Fibroblast of lung (primary cell): ENCODE measurements around the gene HNF4A. TPM values are rescaled to one million over a fixed set of nuclear protein-coding genes. Genes with fewer than 3 reads are reported as not detected.
"Not testable (repeated sequence)": the region's sequence is repeated elsewhere in the genome, so short reads cannot be mapped to it uniquely, and the experiment has no call there.

Experiments
- DNase-seq, 2 donors: peaks; one replicate each; pipeline versions ENCODE4 v3.0.0 to v3.0.0-alpha.2; 2010; ENCODE audit warnings: low read depth in 2 of 2
- H2AFZ ChIP-seq: 2 replicates; pipeline ENCODE4 v1.5.1; 2012; ENCODE audit warnings: low read length, control low read depth, inconsistent platforms
- H3K27ac ChIP-seq: 2 replicates; pipeline ENCODE4 v1.5.1; 2011; ENCODE audit warnings: low read length, control low read depth; ENCODE audit not compliant: insufficient read depth
- H3K27me3 ChIP-seq: 2 replicates; pipeline ENCODE4 v1.5.1; 2011; ENCODE audit warnings: mild to moderate bottlenecking, low read length; ENCODE audit not compliant: control insufficient read depth, insufficient read depth
- H3K36me3 ChIP-seq: 2 replicates; pipeline ENCODE4 v1.5.1; 2011; ENCODE audit warnings: low read length; ENCODE audit not compliant: control insufficient read depth, insufficient read depth
- H3K4me1 ChIP-seq: 2 replicates; pipeline ENCODE4 v1.5.1; 2011; ENCODE audit warnings: low read length; ENCODE audit not compliant: control insufficient read depth, insufficient read depth; ENCODE audit errors: extremely low read depth
- H3K4me2 ChIP-seq: 2 replicates; pipeline ENCODE4 v1.5.1; 2011; ENCODE audit warnings: low read length, control low read depth; ENCODE audit not compliant: insufficient read depth; ENCODE audit errors: extremely low read depth
- H3K4me3 ChIP-seq, 4 experiments: fragments of 200-600 bp in 1 of 4; sonication (generic) in 1 of 4; replicated peaks in 1 of 4; 2 replicates each; pipeline ENCODE4 v1.5.1; 2011 to 2016; ENCODE audit warnings: low read length in 4 of 4, low read depth in 3 of 4, mild to moderate bottlenecking in 3 of 4, control low read depth in 2 of 4, inconsistent platforms in 1 of 4, mixed read lengths in 1 of 4; ENCODE audit not compliant: insufficient read depth in 1 of 4; ENCODE audit errors: control extremely low read depth in 1 of 4
- H3K79me2 ChIP-seq: 2 replicates; pipeline ENCODE4 v1.5.1; 2012; ENCODE audit warnings: mild to moderate bottlenecking, low read length, inconsistent platforms; ENCODE audit not compliant: control insufficient read depth, insufficient read depth
- H3K9ac ChIP-seq: 2 replicates; pipeline ENCODE4 v1.5.1; 2011; ENCODE audit warnings: mild to moderate bottlenecking, low read length, control low read depth; ENCODE audit not compliant: insufficient read depth
- H3K9me3 ChIP-seq: 2 replicates; pipeline ENCODE4 v1.5.1; 2012; ENCODE audit warnings: low read depth, low read length; ENCODE audit not compliant: control insufficient read depth, insufficient read depth
- H4K20me1 ChIP-seq: 2 replicates; pipeline ENCODE4 v1.5.1; 2011; ENCODE audit warnings: low read length; ENCODE audit not compliant: control insufficient read depth, insufficient read depth; ENCODE audit errors: extremely low read depth
- CTCF ChIP-seq, 2 donors: IDR thresholded peaks in 1 of 2; conservative IDR thresholded peaks in 1 of 2; 1 replicate in 1 of 2; 2 replicates in 1 of 2; pipeline ENCODE4 v1.5.1; 2011 to 2012; ENCODE audit warnings: low read length in 2 of 2, control low read depth in 1 of 2, inconsistent platforms in 1 of 2, low read depth in 1 of 2, mild to moderate bottlenecking in 1 of 2
- EZH2 ChIP-seq: IDR thresholded peaks from 2 replicates; pipeline ENCODE4 v1.5.1; 2012; ENCODE audit warnings: low read length, control low read depth, mild to moderate bottlenecking; ENCODE audit errors: missing control alignments
- polyA plus RNA-seq, 2 donors: library from polyadenylated mRNA; depleted of rRNA in 1 of 2; stranded (reverse) in 1 of 2; unstranded in 1 of 2; fragments of >200 nt; gene quantifications; 2 replicates each; pipeline ENCODE4 v1.2.1, GENCODE V29; 2011 to 2012; ENCODE audit warnings: missing spikeins in 1 of 2
- total RNA-seq: library from RNA; depleted of rRNA; stranded (reverse); fragments of >200 nt; gene quantifications from 2 replicates; pipeline ENCODE4 v1.2.1, GENCODE V29; 2014

Gene HNF4A
- total and polyA plus RNA-seq, 2 donors (not counting 1 experiment from before 2014, with no cell fraction given): not detected

GRCh38 chr20:44324343-44324742 is 31.2 kb upstream of the HNF4A start:
- no peak overlapping the region for H3K9ac ChIP-seq
- H3K27ac ChIP-seq: no peak overlapping the region
- no peaks in the 10 kb centered on the region for H3K27me3 ChIP-seq
- no peaks in the 10 kb centered on the region for H3K79me2 ChIP-seq
- H3K36me3 ChIP-seq: no peaks in the 10 kb centered on the region
- no peaks in the 10 kb centered on the region for H3K9me3 ChIP-seq
- H3K4me2 ChIP-seq: no peak overlapping the region
- no peak overlapping the region for H2AFZ ChIP-seq
- no peak for DNase-seq
- TF ChIP-seq CTCF (conservative IDR thresholded peaks at IDR 0.05 in 1 of 2, IDR thresholded peaks at IDR 0.05 in 1 of 2; ENCODE audit: low read depth in 1 of 2, low read length in 2 of 2) (no peak), EZH2 (no peak)
- no peak overlapping the region for H3K4me3 ChIP-seq
- no peaks in the 10 kb centered on the region for H3K4me1 ChIP-seq
- H4K20me1 ChIP-seq: no peaks in the 10 kb centered on the region

- Histone ChIP-seq H3K27ac (no peak overlapping the region), H2AFZ (no peak overlapping the region), H3K36me3 (no peaks in the 10 kb centered on the region), H3K4me1 (no peaks in the 10 kb centered on the region), H4K20me1 (no peaks in the 10 kb centered on the region), H3K27me3 (no peaks in the 10 kb centered on the region), H3K9ac (no peak overlapping the region), H3K9me3 (no peaks in the 10 kb centered on the region), H3K4me3 (peak overlapping the region in 1 of 4 experiments; percentile 10), H3K79me2 (no peaks in the 10 kb centered on the region), H3K4me2 (peak overlapping the region; percentile 35)
- no peak for DNase-seq
- TF ChIP-seq CTCF (conservative IDR thresholded peaks at IDR 0.05 in 1 of 2, IDR thresholded peaks at IDR 0.05 in 1 of 2; ENCODE audit: low read depth in 1 of 2, low read length in 2 of 2): no peak
- TF ChIP-seq EZH2: no peak
These were observed 28.9 kb upstream of the HNF4A start for GRCh38 chr20:44326391-44327159.

GRCh38 chr20:44327748-44328147 is 27.8 kb upstream of the HNF4A start:
- not testable (repeated sequence) for H3K9me3 ChIP-seq, H3K36me3 ChIP-seq, H3K4me3 ChIP-seq, H4K20me1 ChIP-seq, H2AFZ ChIP-seq, DNase-seq, H3K27me3 ChIP-seq, H3K27ac ChIP-seq, H3K4me1 ChIP-seq, H3K4me2 ChIP-seq, H3K9ac ChIP-seq, H3K79me2 ChIP-seq
